PC-9 (cell line): ENCODE data around the gene ELF4. TPM values are rescaled to one million over a fixed set of nuclear protein-coding genes. Genes with fewer than 3 reads are reported as not detected.

Source experiments
- BruUV-seq: library from RNA; stranded (reverse); fragments of 400-500 nt; replicated peaks from 2 replicates; lab custom pipeline; 2021; lab: Mats Ljungman, UMichigan
- CTCF ChIA-PET: fragments of 300-600 bp; sonication (Branson Sonifier 250); formaldehyde crosslinking; loops from one replicate; lab custom pipeline; 2022; ENCODE audit warnings: antibody characterized with exemption; lab: Charles Lee
- POLR2A ChIA-PET: fragments of 300-600 bp; sonication (Branson Sonifier 250); formaldehyde crosslinking; loops from one replicate; lab custom pipeline; 2022; ENCODE audit warnings: antibody characterized with exemption; ENCODE audit not compliant: unreplicated experiment; lab: Charles Lee
- DNase-seq, 2 experiments: peaks; one replicate each; pipeline versions ENCODE4 v3.0.0 to v3.0.0-alpha.2; 2015 to 2022; ENCODE audit warnings: mixed read lengths in 1 of 2
- H2AFZ ChIP-seq: fragments of 200-600 bp; sonication (generic); 2 replicates; pipeline ENCODE4 v1.8.1; 2017; ENCODE audit warnings: antibody characterized with exemption
- H3F3A ChIP-seq: fragments of 200-600 bp; sonication (generic); 2 replicates; pipeline ENCODE4 v1.8.1; 2017; ENCODE audit warnings: antibody characterized with exemption, mild to moderate bottlenecking, low read depth; ENCODE audit not compliant: insufficient read depth
- H3K27ac ChIP-seq: fragments of 200-600 bp; sonication (generic); 2 replicates; pipeline ENCODE4 v1.6.1; 2016; ENCODE audit warnings: mixed run types
- H3K27me3 ChIP-seq: fragments of 200-600 bp; sonication (generic); 2 replicates; pipeline ENCODE4 v1.6.1; 2016; ENCODE audit warnings: low read depth, mixed run types; ENCODE audit not compliant: insufficient read depth
- H3K36me3 ChIP-seq: fragments of 200-600 bp; sonication (generic); 2 replicates; pipeline ENCODE4 v1.6.1; 2016; ENCODE audit warnings: low read depth, mixed run types
- H3K4me1 ChIP-seq: fragments of 200-600 bp; sonication (generic); replicated peaks from 2 replicates; pipeline ENCODE4 v1.6.1; 2016; ENCODE audit warnings: mixed run types; ENCODE audit not compliant: insufficient read depth
- H3K4me2 ChIP-seq: fragments of 200-600 bp; sonication (generic); 2 replicates; pipeline ENCODE4 v1.6.1; 2017; ENCODE audit warnings: mixed run types
- H3K4me3 ChIP-seq: fragments of 200-600 bp; sonication (generic); 2 replicates; pipeline ENCODE4 v1.6.1; 2016; ENCODE audit warnings: mixed run types
- H3K79me2 ChIP-seq: fragments of 200-600 bp; sonication (generic); 2 replicates; pipeline ENCODE4 v1.6.1; 2017; ENCODE audit warnings: low read depth, mixed run types
- H3K9me2 ChIP-seq: fragments of 200-600 bp; sonication (generic); 2 replicates; pipeline ENCODE4 v1.8.1; 2017; ENCODE audit warnings: mild to moderate bottlenecking; ENCODE audit not compliant: insufficient read depth
- H3K9me3 ChIP-seq: fragments of 200-600 bp; sonication (generic); 2 replicates; pipeline ENCODE4 v1.8.1; 2016; ENCODE audit warnings: low read depth; ENCODE audit not compliant: insufficient read depth
- H4K20me1 ChIP-seq: fragments of 200-600 bp; sonication (generic); 2 replicates; pipeline ENCODE4 v1.8.1; 2017; ENCODE audit not compliant: insufficient read depth
- EZH2 ChIP-seq: fragments of 200-600 bp; sonication (generic); IDR thresholded peaks from 2 replicates; pipeline ENCODE4 v1.8.0; 2017; ENCODE audit warnings: antibody characterized with exemption, low read depth
- intact Hi-C: fragments of 100-400 bp; cut with micrococcal nuclease; formaldehyde crosslinking; loops from one replicate; pipeline ENCODE4 v1.10.0; 2022; ENCODE audit not compliant: unreplicated experiment
- total RNA-seq: library from RNA; stranded (reverse); gene quantifications from 2 replicates; pipeline ENCODE4 v1.2.3, GENCODE V29; 2021
- TF ChIP-seq, protein P1 (sequence below): fragments of 200-600 bp; sonication (generic); conservative IDR thresholded peaks from 2 replicates; pipeline ENCODE4 v1.6.1; 2017; ENCODE audit warnings: mixed run types, antibody characterized with exemption, mild to moderate bottlenecking, moderate library complexity

Gene ELF4
- total RNA-seq, 1 experiment from 2014 or later, result 60.3 TPM

GRCh38 chrX:130097507-130098209, 12.6 kb downstream of the ELF4 start:
- H3K4me1 ChIP-seq, result peaks cover 74% of the 10 kb centered on the region

DNA sequence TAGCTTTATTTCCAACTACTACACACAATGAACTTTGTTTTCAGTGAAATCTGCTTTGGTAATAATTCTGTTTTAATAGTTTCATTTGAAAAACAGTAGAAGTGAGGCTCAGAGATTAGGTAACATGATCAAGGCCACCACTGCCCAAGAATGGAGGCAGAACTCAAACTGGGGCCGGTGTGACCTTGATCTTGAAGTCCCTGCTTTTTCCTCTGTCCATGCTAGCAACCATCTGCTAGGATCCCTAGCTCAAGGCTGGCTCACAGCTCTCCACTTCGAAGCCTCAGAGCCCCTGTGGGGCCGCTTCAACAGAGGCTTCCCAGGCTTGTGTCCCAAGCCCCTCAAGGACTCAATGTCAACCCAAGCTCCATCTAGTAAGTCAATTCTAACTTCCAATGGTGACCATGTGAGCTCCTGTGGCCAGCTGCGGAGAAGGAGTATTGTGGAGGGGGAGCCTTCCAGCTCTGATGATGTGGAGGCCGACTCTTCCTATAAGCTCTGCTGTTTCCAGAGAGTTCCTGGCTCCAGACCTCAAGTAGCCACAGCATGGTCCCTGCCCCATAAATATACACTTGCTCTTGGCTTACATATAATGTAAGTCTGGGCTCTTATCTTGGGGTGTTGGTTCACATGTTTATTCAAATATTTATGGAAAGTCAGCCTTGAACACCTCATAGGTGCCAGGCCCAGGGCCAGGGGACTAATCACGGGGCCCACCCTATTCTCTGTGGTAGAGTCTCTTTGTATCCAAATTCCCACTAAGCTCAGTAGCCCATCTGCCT, 14.9 kb downstream of the ELF4 start:
- POLR2A ChIA-PET, result interaction anchor here (0.5 kb wide), 1 partner anchor 18 kb away, joined by 9 read pairs; no protein-coding TSS in a partner anchor
- no peaks in the 10 kb centered on the region for H3K9me3 ChIP-seq
- no peak overlapping the region for H3K27ac ChIP-seq
- H2AFZ ChIP-seq, result no peak overlapping the region
- no peak for DNase-seq
- peaks cover 77% of the 10 kb centered on the region for H3K4me1 ChIP-seq
- peaks cover 7% of the 10 kb centered on the region for H4K20me1 ChIP-seq
- H3K4me2 ChIP-seq, result no peak overlapping the region
- no peaks in the 10 kb centered on the region for H3K27me3 ChIP-seq
- H3F3A ChIP-seq, result peaks cover 42% of the 10 kb centered on the region
- H3K9me2 ChIP-seq, result no peaks in the 10 kb centered on the region
- intact Hi-C loops, result no loop called here
- CTCF ChIA-PET, result no interaction called here
- peaks cover 92% of the 10 kb centered on the region for H3K79me2 ChIP-seq
- BruUV-seq, result no TSS peak
- H3K4me3 ChIP-seq, result no peak overlapping the region
- no peaks in the 10 kb centered on the region for H3K36me3 ChIP-seq
- TF ChIP-seq, protein P1, sequence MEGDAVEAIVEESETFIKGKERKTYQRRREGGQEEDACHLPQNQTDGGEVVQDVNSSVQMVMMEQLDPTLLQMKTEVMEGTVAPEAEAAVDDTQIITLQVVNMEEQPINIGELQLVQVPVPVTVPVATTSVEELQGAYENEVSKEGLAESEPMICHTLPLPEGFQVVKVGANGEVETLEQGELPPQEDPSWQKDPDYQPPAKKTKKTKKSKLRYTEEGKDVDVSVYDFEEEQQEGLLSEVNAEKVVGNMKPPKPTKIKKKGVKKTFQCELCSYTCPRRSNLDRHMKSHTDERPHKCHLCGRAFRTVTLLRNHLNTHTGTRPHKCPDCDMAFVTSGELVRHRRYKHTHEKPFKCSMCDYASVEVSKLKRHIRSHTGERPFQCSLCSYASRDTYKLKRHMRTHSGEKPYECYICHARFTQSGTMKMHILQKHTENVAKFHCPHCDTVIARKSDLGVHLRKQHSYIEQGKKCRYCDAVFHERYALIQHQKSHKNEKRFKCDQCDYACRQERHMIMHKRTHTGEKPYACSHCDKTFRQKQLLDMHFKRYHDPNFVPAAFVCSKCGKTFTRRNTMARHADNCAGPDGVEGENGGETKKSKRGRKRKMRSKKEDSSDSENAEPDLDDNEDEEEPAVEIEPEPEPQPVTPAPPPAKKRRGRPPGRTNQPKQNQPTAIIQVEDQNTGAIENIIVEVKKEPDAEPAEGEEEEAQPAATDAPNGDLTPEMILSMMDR, result no peak
- TF ChIP-seq EZH2, result no peak

More at GRCh38 chrX:130097507-130098209, 12.6 kb downstream of the ELF4 start:
- no peak overlapping the region; the same call in 1 of the 2 replicates for H3K4me3 ChIP-seq
- peaks cover 4% of the 10 kb centered on the region for H4K20me1 ChIP-seq
- H3K9me3 ChIP-seq, result no peaks in the 10 kb centered on the region
- H3K4me2 ChIP-seq, result peak overlapping the region; percentile 57
- H3K36me3 ChIP-seq, result no peaks in the 10 kb centered on the region
- intact Hi-C loops, result no loop called here
- no peak for TF ChIP-seq EZH2
- TF ChIP-seq, protein P1, result no peak
- H3F3A ChIP-seq, result peaks cover 41% of the 10 kb centered on the region
- ChIA-PET CTCF (interaction anchor here (0.6 to 0.8 kb wide), 2 partner anchors 24 to 37 kb away, joined by 6 to 14 read pairs; no protein-coding TSS in a partner anchor), POLR2A (interaction anchor here (0.6 kb wide), 1 partner anchor 55 kb away, joined by 7 read pairs; no protein-coding TSS in a partner anchor)
- H2AFZ ChIP-seq, result no peak overlapping the region
- BruUV-seq, result no TSS peak
- peak overlapping the region; percentile 57 for H3K27ac ChIP-seq
- peaks cover 96% of the 10 kb centered on the region for H3K79me2 ChIP-seq
- DNase-seq, result peak; percentile 74 to 84
- no peaks in the 10 kb centered on the region for H3K9me2 ChIP-seq
- H3K27me3 ChIP-seq, result no peaks in the 10 kb centered on the region

- Histone ChIP-seq H3K27ac (no peak overlapping the region), H3F3A (peaks cover 42% of the 10 kb centered on the region), H3K36me3 (no peaks in the 10 kb centered on the region), H3K79me2 (peaks cover 90% of the 10 kb centered on the region), H4K20me1 (peaks cover 7% of the 10 kb centered on the region), H2AFZ (no peak overlapping the region), H3K4me1 (peaks cover 73% of the 10 kb centered on the region), H3K4me2 (no peak overlapping the region), H3K27me3 (no peaks in the 10 kb centered on the region), H3K9me3 (no peaks in the 10 kb centered on the region), H3K4me3 (no peak overlapping the region), H3K9me2 (no peaks in the 10 kb centered on the region)
- POLR2A ChIA-PET, result no interaction called here
- DNase-seq, result no peak
- BruUV-seq, result no TSS peak
- CTCF ChIA-PET, result no interaction called here
- intact Hi-C loops, result no loop called here
- TF ChIP-seq EZH2, result no peak
- TF ChIP-seq, protein P1, result no peak
Measured at GRCh38 chrX:130094696-130095095, 15.6 kb downstream of the ELF4 start.
